Measurements from ENCODE around the gene ADGRF3. TPM values are rescaled to one million over a fixed set of nuclear protein-coding genes. Genes with fewer than 3 reads are reported as not detected.

Gene ADGRF3
- total RNA-seq, 1 donor from 2014 or later: 3.8 TPM

DNA sequence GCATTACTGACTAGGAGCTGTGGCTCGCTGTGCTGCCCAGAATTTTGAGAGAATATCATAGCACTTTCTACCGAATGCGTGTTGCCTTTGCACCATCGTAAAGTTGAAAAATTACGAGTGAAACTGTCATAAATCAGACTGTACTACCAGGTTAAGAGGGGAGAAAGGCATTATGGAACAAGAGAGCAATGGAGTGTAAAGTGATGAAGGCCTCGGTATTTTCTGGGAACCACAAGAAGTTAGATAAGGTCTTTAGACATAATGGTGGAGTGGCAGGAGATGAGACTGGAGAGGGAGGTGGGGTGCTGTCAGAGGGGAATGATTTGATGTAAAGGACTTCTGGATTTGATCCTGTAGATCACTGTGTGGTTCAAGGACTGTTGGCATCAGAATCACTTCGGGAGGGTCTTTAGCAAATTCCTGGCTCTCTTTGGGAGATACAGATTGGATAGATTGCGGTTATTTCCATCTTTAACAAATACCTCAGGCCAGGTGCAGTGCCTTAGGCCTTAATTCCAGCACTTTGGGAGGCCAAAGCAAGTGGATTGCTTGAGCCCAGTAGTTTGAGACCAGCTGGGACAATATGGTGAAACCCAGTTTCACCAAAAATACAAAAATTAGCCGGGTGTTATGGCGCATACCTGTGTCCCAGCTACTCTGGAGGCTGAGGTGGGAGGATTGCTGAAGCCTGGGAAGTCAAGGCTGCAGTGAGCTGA, 4.9 kb upstream of the ADGRF3 start:
- Mint-ChIP-seq H3K4me1 (ENCODE audit: low read depth) (peaks cover 25% of the 10 kb centered on the region), H3K4me3 (ENCODE audit: low read depth) (no peak overlapping the region), H3K27ac (peak overlapping the region; percentile 69), H3K36me3 (ENCODE audit: insufficient read depth) (peaks cover 7% of the 10 kb centered on the region), H3K9me3 (ENCODE audit: low read depth) (no peaks in the 10 kb centered on the region), H3K27me3 (no peaks in the 10 kb centered on the region)
- TF ChIP-seq, protein P1, sequence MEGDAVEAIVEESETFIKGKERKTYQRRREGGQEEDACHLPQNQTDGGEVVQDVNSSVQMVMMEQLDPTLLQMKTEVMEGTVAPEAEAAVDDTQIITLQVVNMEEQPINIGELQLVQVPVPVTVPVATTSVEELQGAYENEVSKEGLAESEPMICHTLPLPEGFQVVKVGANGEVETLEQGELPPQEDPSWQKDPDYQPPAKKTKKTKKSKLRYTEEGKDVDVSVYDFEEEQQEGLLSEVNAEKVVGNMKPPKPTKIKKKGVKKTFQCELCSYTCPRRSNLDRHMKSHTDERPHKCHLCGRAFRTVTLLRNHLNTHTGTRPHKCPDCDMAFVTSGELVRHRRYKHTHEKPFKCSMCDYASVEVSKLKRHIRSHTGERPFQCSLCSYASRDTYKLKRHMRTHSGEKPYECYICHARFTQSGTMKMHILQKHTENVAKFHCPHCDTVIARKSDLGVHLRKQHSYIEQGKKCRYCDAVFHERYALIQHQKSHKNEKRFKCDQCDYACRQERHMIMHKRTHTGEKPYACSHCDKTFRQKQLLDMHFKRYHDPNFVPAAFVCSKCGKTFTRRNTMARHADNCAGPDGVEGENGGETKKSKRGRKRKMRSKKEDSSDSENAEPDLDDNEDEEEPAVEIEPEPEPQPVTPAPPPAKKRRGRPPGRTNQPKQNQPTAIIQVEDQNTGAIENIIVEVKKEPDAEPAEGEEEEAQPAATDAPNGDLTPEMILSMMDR (IDR thresholded peaks at IDR 0.05; ENCODE audit: unreplicated experiment): no peak
- DNase-seq (ENCODE audit: low spot score, unreplicated experiment): no peak

DNA sequence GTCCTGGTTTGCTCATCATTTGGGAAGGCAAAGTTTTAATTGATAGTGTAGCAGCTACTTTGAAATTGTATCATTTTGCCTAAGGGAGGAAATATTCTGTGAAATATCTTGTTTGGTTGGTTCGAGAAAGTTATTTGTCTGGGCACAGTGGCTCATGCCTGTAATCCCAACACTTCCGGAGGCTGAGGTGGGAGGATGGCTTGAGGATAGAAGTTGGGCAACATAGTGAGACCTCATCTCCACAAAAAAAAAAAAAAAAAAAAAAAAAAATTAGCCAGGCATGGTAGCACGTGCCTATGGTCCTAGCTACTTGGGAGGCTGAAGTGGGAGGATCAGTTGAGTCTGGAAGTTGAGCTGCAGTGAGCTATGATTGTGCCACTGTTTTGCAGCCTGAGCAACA, 3.1 kb upstream of the ADGRF3 start:
- Mint-ChIP-seq H3K27me3 (no peaks in the 10 kb centered on the region), H3K36me3 (ENCODE audit: insufficient read depth) (peaks cover 5% of the 10 kb centered on the region), H3K27ac (no peak overlapping the region), H3K9me3 (ENCODE audit: low read depth) (no peaks in the 10 kb centered on the region), H3K4me1 (ENCODE audit: low read depth) (peaks cover 22% of the 10 kb centered on the region), H3K4me3 (ENCODE audit: low read depth) (no peak overlapping the region)
- no peak for DNase-seq (ENCODE audit: low spot score, unreplicated experiment)
- TF ChIP-seq, protein P1 (IDR thresholded peaks at IDR 0.05; ENCODE audit: unreplicated experiment): no peak

DNA sequence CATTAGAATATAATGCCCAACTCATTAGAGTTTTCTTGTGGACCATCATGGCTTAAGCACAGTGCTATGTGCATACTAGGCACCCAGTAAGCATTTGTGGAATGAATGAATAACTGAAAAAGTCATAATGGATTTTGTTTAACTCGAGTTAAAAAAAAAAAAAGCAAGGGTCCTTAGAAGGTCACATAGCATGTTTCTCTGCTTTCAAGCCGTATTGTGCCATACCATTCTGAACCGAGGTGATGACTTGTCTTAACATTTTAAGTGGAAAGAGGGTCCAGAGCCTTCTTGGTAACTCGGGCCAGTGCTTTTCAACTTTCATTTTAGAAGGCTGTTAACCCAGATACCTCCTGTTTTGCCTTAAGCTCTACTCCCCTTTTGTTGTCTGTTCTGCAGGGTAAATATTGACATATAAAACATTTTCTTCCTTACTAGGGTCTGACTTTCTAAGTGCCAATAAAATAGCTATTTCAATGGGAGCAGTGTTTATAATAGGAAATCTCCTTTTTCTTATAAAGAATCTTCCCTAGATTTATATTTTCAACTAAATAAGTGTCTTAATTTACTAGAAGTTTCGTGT, 787 bp upstream of the ADGRF3 start:
- H3K36me3 Mint-ChIP-seq (ENCODE audit: insufficient read depth): peaks cover 4% of the 10 kb centered on the region
- DNase-seq (ENCODE audit: low spot score, unreplicated experiment): no peak
- TF ChIP-seq, protein P1 (IDR thresholded peaks at IDR 0.05; ENCODE audit: unreplicated experiment): no peak
- peak overlapping the region; percentile 96 for H3K4me3 Mint-ChIP-seq (ENCODE audit: low read depth)
- peak overlapping the region; percentile 98 for H3K27ac Mint-ChIP-seq
- H3K4me1 Mint-ChIP-seq (ENCODE audit: low read depth): peaks cover 27% of the 10 kb centered on the region
- no peaks in the 10 kb centered on the region for H3K9me3 Mint-ChIP-seq (ENCODE audit: low read depth)
- no peaks in the 10 kb centered on the region for H3K27me3 Mint-ChIP-seq

DNA sequence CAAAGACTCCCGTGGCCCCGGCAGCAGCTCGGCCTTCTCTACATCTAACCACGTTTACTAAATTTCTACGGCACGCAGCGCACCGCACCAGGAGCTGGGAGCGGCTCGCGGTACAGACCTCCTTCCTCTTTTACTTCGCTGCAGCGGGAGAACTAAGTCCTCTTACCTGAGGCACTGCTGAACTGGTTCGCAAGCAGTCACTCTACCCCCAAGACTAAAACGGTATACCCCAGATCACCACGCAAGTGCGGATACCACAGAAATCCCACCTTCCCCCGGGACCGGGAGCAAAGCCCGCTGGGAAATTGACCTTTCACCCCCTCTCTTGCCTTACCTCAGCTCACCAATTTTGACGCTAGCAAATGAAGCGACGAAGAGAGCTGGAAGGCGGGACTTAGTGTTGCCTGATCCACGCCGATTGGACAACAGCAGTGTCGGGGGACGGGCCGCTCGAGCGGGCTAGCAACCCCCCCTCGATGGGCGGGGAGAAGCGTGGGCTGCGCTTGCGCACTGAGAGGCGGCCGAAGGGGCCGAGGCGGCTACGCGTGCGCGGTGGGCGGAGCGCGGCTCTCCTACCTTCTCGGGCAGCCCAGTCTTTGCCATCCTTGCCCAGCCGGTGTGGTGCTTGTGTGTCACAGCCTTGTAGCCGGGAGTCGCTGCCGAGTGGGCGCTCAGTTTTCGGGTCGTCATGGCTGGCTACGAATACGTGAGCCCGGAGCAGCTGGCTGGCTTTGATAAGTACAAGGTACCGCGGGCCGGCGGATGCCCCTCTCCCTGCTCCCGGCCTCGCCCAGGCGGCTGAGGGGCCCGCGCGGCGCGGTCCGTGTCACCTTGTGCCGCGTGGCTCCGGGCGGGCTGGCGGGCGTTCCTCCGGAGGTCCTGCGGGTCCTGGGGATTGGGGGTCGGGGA, 790 bp downstream of the ADGRF3 start, which contains the start of gene SELENOI:
Gene SELENOI, plus strand, starts transcription at position 599 of the 909 bp plus-strand sequence. Its CDS starts 90 bp downstream, at position 689.
- H3K27ac Mint-ChIP-seq: peak within 1 kb of the TSS; percentile 99
- no peaks in the 10 kb centered on the region for H3K36me3 Mint-ChIP-seq (ENCODE audit: insufficient read depth)
- H3K4me3 Mint-ChIP-seq (ENCODE audit: low read depth): peak within 1 kb of the TSS; percentile 96
- TF ChIP-seq, protein P1 (IDR thresholded peaks at IDR 0.05; ENCODE audit: unreplicated experiment): no peak
- H3K9me3 Mint-ChIP-seq (ENCODE audit: low read depth): no peaks in the 10 kb centered on the region
- peaks cover 26% of the 10 kb centered on the region for H3K4me1 Mint-ChIP-seq (ENCODE audit: low read depth)
- peak; percentile 99 for DNase-seq (ENCODE audit: low spot score, unreplicated experiment)
- no peaks in the 10 kb centered on the region for H3K27me3 Mint-ChIP-seq

DNA sequence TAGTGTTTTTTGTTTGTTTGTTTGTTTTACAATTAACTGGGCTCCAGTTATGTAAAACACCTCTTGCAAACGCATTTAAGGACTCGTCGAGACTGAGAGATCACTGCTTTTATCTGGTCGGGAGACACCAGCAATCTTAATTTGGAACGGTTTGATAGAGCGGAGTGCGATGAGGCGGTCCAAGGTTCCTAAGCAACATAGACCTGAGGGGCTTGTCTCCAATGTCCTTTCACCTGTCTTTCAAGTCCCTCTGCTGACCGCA, 1.4 kb downstream of the ADGRF3 start:
- Mint-ChIP-seq H3K9me3 (ENCODE audit: low read depth) (no peaks in the 10 kb centered on the region), H3K4me3 (ENCODE audit: low read depth) (peak overlapping the region; percentile 96), H3K4me1 (ENCODE audit: low read depth) (peaks cover 31% of the 10 kb centered on the region), H3K27me3 (no peaks in the 10 kb centered on the region), H3K27ac (peak overlapping the region; percentile 99), H3K36me3 (ENCODE audit: insufficient read depth) (no peaks in the 10 kb centered on the region)
- TF ChIP-seq, protein P1 (IDR thresholded peaks at IDR 0.05; ENCODE audit: unreplicated experiment): no peak
- no peak for DNase-seq (ENCODE audit: low spot score, unreplicated experiment)
